ENCODE measurements around the gene XXYLT1. TPM values are rescaled to one million over a fixed set of nuclear protein-coding genes. Genes with fewer than 3 reads are reported as not detected.
"Not testable (repeated sequence)": the region's sequence is repeated elsewhere in the genome, so short reads cannot be mapped to it uniquely, and the experiment has no call there.

XXYLT1 gene
- total RNA-seq, 1 donor from 2014 or later = 2.8 TPM

DNA sequence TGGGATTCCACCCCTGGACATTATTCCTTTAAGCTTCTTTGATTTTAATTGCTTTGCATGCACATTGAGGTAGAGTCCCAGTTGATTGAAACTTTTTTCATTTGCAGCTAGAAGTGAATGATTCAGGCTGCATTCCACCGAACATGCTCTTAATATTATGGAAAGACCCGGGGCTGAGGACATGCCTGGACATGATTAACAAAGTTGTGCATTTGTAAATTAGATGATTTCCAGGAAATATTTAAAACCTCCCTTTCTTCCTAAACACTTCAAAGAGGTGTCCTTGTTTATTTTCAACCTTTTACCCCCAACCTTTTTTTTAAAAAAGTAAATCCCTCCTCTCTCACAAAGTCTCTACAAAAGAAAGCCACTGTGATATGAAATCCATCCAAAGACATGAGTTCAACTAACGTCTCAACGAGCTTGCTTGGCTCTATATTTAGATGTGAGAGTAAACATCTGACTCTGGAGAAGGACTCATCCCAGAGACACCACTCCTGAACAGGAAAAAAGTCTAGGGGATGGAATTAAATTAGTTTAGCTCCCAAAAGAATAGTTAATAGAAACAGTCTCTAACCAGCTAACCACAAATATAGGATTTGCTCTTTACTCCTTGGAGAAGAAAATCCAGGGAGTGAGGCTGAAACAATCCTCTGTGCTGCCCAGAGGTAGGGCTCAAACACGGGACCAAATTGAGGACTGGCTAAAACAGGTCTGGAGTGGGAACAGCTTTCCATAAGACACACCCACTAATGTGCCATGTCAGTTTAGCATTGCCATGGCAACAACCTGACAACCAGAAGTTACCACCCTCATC, 83.1 kb downstream of the XXYLT1 start:
- ATAC-seq (no peak), DNase-seq (ENCODE audit: low spot score) (no peak)

- ATAC-seq; DNase-seq (ENCODE audit: low spot score): not testable (repeated sequence)
Measured at GRCh38 chr3:195186710-195187047, 84.3 kb downstream of the XXYLT1 start.

- DNase-seq (ENCODE audit: low spot score) = no peak
- no peak for ATAC-seq
Measured at GRCh38 chr3:195186041-195186709, 84.8 kb downstream of the XXYLT1 start.

DNA sequence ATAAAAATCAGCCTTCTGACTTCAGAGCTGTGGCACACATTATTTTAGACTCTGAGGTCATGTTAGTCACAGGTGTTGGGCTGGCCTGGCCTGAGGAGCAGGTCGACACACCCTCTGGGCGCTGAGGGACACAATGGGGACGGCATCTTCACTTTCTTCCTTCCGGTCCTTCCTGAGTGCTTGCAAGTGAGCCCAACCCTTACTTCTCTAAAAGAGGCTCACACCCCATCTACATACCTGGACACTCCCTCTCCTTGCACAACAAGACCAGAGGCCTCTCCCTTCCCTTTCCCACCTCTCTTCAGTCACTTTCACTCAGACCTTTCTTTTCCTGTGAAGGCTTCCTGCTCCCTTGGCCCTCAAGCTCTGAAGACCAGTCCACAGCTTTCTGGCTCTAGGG, 85.4 kb downstream of the XXYLT1 start:
- DNase-seq (ENCODE audit: low spot score) (no peak), ATAC-seq (no peak)

DNA sequence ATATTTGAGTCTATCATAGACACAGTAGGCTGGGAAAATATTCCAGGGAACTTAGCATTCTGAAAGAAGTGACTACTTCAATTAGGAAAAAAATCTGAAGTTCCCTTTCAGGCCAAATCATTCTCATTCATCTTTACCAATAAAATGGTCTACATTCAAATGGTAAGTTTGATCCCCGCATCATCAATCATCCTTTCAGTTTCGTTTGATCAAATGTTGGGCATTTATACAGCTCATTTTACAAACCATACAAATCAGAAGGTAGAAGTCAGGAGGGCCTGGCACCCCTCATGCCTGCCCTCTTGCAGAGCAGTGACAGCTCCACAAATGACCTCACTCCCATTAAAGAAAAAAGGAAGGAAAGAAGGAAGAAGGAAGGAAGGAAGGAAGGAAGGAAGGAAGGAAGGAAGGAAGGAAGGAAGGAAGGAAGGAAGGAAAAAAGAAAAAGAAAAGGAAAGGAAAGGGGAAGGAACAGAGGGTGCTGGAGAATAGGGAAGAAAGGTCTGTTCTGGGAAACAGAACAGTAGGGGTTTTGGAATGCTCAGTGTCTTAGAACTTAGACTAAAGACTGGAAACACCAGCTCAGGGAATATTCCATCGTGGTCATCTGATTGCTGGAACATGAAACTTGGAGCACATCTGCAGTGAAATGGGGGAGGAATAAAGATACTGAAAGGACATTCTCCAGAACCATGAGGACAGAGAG, 86.1 kb downstream of the XXYLT1 start:
- DNase-seq (ENCODE audit: low spot score) (no peak), ATAC-seq (no peak)

DNA sequence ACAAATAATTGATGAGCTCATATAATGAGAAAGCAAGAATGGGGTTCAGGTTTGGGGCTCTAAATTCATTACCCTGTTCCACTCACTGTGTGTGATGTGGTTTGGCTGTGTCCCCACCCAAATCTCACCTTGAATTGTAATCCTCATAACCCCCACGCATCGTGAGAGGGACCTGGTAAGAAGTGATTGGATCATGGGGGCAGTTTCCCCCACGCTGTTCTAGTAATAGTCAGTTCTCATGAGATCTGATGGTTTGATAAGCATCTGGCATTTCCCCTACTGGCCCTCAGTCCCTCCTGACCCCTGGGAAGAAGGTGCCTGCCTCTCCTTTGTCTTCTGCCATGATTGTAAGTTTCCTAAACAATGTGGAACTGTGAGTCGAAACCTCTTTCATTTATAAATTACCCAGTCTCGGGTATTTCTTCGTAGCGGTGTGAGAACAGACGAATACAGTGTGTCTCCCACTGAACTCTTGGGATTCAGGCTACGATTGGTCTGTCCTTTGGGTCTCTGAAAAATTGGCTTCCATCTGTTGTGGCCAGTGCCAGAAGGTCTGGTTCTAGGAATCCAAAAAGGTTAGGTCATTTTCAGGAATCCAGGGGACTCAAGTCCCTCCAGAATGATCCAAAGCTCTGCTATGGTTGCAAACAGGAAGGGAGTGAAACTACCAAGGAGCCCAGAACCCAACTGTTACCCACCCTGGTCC, 87.7 kb downstream of the XXYLT1 start:
- no peak for ATAC-seq
- no peak for DNase-seq (ENCODE audit: low spot score)

DNA sequence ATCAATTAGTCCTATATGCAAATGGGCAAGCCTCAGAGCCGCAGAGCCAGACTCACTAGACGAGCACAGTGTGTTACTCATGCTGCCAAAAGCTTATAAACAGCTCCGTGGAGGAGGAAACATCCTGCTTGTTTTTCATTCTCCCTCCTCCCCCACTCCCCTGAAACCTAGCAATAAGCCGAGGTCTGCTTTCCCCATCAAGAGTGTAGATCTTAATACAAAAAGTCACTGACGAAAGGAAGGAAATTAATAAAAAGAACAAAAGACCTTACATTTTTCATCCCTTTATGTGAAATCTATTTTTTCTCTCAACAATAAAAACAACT, 88.5 kb downstream of the XXYLT1 start:
- peak; percentile 24 for ATAC-seq
- no peak for DNase-seq (ENCODE audit: low spot score)

DNA sequence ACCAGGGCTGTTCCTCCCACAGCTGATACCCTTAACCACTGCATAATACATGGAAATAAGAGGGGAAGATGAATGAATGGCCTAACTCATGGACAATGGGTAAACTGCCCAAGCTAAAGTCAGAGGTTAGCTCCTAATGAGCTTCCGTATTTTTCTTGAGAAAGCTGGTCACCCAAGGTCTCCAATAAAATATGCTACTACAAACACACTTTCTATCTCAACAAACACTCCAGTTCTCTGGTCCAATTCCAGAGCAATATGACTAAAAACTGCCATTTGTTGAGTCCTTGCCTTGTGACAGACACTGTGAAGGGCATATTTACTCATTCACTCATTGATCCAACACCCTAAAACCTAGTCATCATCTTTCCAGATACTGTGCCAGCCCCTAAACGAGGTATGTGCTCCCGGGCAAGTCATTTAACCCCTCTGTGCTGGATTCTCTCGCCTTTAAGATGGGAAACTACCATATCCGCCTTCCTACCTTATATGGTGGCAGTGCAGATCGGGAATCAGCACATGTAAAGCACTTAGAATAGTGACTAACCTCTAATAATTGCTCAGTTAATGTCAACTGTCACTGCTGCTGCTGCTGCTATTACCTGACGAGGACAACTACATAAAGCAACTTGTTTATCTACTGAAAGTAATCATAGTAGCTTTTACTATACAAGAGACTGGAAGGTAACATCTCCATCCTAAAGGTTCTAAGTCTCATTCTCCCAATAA, 89.1 kb downstream of the XXYLT1 start:
- DNase-seq (ENCODE audit: low spot score) (no peak), ATAC-seq (no peak)

DNA sequence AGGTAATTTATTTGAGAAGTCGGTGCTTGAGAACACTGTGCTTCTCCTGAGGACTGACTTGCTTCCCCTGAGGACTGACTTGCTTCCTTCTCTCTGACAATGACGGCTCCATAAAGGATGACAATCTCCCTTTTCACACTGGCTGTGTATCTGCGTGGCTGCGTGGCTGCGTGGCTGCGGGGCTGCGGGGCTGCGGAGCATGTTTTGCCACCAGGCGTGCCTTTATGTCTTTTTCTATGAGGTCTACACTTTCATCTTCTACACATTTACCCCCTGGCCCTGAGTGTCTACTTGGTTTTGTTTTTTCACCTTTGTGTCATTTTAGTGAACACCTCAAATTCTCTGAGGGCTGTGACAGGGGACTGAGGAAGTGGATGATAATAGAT, 89.9 kb downstream of the XXYLT1 start:
- DNase-seq (ENCODE audit: low spot score) (no peak), ATAC-seq (no peak)

DNA sequence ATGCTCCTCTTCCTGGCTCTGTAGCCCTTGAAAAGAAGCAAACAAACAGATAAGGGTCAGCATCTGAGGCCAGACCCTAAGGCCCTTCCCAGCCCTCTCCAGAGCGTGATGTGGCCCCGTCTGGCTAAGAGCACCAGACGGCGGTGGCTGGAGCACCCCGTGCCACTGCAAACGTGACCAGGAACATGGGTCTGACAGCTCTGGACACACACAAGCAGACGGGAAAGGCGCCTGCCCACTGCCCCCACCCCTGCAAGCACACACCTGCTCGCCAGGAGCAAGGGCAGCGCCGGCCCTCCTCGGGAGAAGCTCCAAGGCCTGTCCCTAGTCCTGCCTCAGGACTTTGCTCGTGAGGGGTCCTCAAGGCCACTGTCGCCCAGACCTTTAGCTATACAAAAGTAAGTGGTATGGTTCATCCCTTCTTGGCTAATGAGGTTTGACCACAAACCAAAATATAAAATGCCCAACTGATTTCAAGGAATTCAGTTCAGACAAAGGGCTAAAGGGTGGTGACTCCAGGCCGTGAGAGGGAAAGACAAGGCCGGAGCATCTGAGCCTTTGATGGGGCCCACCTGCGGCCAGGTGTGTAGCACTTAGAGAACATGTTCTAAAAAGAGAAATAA, 90.4 kb downstream of the XXYLT1 start:
- peak; percentile 59 for ATAC-seq

GRCh38 chr3:195179776-195180489, 91.0 kb downstream of the XXYLT1 start:
- no peak for DNase-seq (ENCODE audit: low spot score)
- ATAC-seq = peak; percentile 37

More for the DNA sequence above, 90.4 kb downstream of the XXYLT1 start:
- no peak for DNase-seq (ENCODE audit: low spot score)

- peak; percentile 17 for ATAC-seq
- DNase-seq (ENCODE audit: low spot score) = no peak
Measured at GRCh38 chr3:195178124-195178910, 92.6 kb downstream of the XXYLT1 start.

- ATAC-seq = no peak
Measured at GRCh38 chr3:195177422-195178123, 93.4 kb downstream of the XXYLT1 start.

DNA sequence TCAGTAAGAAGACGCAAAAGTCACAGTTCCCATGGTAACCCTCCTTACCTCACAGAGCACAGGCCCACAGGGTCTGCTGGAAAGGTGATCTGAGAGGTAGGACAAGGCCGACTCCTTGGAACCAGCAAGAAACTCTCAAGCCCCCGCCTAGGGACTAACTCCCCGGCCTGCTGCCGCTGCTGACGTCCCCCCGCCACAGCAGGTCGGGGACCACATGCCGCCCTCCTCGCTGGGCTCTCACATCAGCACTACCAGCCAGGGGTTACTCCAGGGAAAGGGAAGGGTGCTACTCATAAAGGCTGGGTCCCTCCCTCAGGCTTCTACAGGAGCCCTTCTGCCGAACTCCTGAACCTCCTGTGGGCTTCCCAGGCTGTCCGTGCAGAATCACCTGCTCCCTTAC, 94.2 kb downstream of the XXYLT1 start:
- DNase-seq (ENCODE audit: low spot score) (no peak), ATAC-seq (no peak)

More at GRCh38 chr3:195177422-195178123, 93.4 kb downstream of the XXYLT1 start:
- DNase-seq (ENCODE audit: low spot score) = no peak

- no peak for DNase-seq (ENCODE audit: low spot score)
- no peak for ATAC-seq
Measured at GRCh38 chr3:195175476-195176337, 95.3 kb downstream of the XXYLT1 start.

DNA sequence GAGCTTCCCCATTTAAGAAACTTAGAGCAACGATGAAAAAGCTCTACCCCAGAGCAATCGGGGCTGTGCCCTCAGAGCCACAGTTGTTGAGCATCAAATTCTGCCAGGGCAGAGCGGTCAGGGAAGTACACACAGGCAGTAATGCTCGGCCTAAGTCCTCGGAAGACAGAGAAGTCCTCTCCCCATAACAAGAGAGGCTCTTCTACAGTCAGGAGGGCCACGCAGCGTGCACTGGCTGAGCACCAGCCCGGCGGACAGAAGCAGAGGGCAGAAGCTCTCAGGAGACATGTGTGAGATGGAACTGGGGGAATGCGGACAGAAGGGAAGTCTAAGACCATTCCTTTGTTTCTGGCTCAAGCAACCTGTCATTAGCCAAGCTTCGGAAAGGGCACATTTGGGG, 95.9 kb downstream of the XXYLT1 start:
- ATAC-seq (no peak), DNase-seq (ENCODE audit: low spot score) (no peak)

- DNase-seq (ENCODE audit: low spot score) (no peak), ATAC-seq (no peak)
Measured at GRCh38 chr3:195173657-195174056, 97.3 kb downstream of the XXYLT1 start.

Measured in left lobe of liver (tissue), 2 donors.